NCI-H2227 (cell line): Measurements from ENCODE around the gene ARGLU1.

ENCODE experiments used
- DNase-seq: peaks from one replicate; lab custom pipeline; 2025; ENCODE audit not compliant: unreplicated experiment; lab: John Stamatoyannopoulos, UW

ARGLU1 gene

DNA sequence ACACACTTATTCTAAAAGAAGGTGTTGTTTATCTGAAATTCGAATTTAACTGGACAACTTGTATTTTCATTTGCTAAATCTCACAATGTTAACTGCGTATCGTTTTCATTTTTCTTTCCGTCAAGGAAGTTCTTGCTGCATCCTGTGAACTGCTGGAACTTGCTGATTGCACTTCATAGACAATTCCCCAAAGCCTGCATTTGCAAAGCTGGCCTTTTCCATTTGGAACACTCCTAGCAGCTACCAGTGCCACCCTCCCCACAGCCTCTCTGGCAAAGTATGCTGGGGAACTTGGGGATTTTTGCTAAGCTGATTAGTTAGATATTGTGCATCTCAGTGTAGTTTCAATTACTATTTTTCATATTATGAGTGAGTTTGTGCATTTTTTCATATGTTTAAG lies 20.4 kb upstream of the ARGLU1 start:
- no peak for DNase-seq

DNA sequence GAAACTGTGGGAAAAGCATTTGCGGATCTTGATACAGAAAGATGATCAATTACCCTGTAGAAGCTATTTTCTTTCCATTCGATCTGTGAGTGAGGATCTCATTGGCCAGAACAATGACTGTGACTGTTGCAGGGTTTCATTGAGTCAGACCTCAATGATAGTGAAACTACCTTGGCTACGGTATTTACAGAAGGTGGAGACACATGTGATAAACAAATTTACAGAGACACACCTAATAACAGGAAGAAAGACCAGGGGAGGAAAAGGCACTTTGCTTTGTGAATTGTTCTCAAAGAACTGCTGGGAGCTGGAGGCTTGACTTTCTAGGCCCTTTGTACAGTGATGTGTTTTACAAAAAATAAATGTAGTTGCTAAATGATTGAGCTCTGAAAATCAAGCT lies 19.9 kb upstream of the ARGLU1 start:
- no peak for DNase-seq

DNA sequence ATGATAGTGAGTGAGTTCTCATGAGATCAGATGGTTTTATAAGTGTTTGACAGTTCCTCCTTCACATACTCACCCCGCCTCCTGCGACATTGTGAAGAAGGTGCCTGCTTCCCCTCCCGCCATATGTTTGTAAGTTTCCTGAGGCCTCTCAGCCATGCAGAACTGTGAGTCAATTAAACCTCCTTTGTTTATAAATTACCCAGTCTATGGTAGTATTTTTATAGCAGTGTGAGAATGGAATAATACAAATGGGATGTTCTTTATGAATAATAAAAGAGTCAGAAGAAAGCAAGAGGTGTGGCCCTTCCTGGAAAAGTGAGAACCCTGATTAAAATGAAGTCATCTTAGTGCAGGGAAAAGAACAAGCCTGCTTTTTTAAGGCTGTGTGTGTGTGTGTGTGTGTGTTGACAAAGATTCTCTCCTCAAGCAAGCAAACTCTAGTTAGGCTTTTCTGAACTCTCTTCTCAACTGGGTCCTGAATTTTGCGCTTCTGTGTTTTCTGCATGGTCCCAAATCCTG lies 18.8 kb upstream of the ARGLU1 start:
- no peak for DNase-seq

DNA sequence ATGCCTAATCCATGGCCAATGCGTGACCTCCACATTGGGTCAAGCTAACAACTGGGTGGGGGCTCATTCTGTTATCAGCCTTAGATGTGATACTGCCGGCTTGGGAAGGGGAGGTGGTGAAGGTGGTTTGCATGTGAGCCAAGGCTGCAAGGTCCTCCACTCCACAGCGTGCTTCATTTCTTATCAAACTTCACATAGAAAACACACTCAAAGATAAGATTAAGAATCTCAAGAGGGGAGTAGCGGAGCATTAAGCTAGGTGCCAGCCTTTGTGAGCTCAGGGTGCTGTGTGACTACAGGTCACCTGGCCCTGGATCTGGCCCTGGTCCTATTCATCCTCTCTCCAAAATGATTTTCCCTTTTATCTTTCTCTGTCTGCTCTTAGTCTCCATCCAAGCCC lies 13.3 kb upstream of the ARGLU1 start:
- DNase-seq, result no peak

DNA sequence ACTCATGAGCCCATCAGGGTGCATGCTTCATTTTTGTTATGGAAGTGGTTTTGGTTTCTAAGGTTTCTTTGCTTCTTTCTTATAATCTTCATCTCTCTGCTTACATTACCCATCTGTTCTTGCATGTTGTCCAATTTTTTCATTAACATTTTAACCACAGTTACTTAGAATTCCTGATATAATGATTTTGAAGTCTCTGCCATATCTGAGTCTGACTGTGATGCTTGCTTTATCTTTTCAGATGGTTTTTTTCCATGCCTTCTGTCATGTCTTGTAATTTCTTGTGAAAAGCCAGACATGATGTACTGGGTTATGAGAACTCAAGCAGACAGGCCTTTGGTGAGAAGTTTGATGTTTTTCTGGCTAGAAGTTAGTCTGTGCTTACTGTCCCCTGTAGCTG lies 8.0 kb upstream of the ARGLU1 start:
- no peak for DNase-seq

DNA sequence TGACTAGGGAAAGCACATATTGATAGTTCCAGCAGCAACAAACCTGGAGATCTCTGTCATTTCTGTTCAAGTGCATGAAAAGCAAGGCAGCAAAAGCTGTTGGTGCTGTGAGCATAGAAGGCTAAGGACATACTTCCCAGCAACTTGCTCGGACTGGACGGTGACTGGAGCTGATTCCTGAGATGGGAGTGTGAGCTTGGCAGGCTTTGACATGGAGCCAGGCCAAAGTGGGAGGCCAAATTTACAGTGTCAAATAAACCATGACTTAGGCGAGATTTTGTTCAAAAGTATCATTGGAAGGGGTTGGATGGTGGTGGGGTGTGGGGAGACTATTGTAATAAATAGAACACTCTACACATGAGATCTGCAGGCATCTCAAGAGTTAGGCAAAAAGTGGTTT lies 5.9 kb upstream of the ARGLU1 start:
- DNase-seq, result no peak

DNA sequence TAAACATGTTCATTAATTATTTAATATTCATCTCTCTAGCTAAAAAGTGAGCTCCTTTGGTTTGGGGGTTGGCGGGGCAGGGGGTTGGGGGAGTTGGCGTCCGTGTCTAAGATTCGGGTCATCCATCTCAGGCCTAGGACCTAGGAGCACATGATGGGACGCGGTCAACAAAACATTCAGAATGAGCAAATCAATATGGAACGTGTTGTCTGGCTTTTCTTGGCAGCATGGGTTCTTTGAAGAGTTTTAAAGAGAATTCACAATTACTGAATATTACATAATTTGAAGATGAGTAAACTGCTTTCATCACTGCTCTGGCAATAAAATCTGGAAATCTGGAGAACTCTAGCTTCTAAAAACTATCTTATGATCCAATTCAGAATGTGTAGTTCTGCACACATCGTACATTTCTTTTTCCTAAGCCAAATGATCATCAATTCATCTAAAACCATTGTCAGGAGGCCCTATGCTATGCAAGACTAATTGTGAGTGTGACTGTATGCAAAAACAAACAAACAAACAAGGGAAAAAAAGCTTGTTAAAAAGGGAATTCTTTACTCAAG lies 5.4 kb upstream of the ARGLU1 start:
- DNase-seq, result no peak

DNA sequence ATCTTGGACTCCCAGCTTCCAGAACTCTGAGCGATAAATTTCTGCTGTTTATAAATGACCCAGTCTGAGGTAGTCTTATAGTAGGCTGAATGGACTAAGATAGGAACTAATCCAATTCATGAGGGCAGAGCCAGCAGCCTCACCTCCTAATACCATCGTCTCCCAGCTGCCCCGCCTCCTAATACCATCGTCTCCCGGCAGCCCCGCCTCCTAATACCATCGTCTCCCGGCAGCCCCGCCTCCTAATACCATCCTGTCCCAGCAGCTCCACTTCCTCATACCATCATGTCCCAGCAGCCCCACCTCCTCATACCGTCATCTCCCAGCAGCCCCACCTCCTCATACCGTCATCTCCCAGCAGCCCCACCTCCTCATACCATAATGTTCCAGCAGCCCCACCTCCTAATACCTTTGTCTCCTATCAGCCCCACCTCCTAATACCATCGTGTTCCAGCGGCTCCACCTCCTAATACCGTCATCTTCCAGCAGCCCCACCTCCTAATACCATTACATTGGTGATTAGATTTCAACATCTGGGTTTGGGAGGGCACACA lies 2.4 kb upstream of the ARGLU1 start:
- DNase-seq, result peak; percentile 82

DNA sequence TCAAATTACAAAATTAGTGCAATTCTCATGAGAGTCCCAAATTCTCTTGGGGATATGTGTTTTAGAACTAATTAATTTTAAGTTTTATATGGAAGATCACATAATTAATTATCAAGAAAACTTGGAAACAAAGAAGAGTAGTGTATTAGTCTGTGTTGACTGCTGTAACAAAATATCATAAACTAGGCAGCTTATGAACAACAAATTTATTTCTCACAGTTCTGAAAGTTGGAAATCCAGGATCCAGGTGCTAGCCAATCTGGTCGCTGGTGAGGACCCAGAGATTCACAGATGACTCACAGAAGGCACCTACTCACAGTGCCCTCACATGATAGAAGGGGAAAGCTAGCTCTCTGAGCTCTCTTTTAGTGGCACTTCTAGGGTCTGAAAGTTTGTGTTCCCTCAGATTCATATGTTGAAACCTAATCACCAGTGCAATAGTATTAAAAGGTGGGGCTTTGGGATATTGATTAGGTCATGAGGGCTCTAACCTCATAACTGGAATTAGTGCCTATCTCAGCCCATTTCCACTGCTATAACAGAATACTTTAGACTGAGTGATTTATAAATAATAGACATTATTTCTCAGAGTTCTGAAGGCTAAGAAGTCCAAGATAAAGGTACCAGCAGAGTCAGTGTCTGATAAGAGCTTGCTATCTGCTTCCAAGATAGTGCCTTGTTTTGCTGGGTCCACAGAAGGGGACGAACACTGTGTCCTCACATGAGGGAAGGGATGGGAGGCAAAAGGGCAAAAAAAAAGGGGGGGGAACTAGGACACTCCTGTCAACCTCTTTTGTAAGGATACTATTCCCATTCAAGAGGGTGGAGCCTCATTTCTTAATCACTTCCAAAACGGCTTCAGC lies 1.5 kb upstream of the ARGLU1 start:
- DNase-seq, result no peak

DNA sequence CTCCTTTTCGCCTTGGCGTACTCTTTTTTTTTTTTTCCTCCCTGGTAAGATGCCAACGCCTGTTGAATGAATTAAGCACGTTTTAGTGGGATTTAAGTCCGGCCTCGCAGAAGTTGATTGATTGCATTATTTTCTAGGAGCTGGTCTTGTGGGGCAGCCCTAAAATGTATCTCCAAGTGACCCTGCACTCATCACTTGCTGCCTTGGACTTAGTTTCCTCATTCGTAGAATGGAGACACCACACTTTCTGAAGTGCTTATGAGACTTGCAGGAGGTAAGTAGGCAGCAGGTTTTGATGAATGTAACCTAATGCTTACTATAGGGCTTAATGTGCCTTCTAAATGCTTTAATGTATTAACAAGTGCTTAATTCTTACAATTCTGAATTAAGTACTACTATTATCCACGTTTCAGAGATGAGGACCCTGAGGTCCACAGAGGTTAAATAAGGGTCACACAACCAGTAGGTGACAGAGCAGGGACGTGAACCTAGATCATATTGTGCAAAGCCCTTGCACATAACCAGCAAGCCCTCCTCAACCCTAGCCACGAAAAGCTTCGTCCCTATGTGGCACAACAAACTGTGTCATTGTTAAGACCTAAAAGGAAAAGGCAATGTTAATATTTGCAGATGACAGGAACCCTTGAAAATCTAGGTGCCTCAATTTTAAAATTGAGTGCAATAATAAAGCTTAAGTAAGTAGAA lies 514 bp upstream of the ARGLU1 start:
- DNase-seq, result no peak

DNA sequence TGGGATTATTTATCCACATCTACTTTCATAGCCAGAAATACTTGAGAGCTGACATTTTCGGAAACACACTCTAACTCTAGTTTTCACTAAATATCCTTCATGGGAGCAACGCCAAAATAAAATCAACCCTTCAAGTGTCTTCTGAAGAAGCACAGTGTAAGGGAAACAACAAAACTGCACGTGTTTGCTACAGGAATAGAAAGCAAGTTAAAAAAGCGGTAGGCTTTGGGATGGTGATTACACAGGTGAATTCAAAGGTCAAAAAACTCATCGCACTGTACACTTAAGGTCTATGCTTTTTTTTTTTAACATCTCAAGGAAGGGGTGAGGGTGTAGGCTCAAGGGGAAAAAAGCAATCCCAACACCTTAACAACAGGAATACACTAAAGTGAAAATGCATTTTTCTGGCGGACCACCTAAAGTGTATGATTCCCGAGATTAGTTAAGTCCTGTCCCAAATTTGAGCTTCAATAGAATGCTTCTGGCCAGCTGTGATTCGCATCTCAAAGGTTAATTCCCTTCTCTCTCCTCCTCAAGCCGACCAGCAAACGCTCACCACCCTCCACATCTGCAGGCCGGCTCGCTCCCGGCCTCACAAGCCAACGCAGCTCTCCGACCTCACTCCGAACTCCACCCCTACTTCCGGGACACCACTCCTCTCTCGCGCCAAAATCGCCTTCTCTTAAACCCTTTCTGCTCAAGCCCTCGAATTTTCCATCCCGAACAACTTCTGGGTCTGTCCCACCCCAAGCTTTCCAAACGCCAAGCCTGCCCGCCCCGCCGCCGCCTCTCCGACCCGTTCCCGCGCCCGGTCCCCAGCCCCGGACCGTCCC lies 1.1 kb downstream of the ARGLU1 start:
- DNase-seq, result peak; percentile 50

DNA sequence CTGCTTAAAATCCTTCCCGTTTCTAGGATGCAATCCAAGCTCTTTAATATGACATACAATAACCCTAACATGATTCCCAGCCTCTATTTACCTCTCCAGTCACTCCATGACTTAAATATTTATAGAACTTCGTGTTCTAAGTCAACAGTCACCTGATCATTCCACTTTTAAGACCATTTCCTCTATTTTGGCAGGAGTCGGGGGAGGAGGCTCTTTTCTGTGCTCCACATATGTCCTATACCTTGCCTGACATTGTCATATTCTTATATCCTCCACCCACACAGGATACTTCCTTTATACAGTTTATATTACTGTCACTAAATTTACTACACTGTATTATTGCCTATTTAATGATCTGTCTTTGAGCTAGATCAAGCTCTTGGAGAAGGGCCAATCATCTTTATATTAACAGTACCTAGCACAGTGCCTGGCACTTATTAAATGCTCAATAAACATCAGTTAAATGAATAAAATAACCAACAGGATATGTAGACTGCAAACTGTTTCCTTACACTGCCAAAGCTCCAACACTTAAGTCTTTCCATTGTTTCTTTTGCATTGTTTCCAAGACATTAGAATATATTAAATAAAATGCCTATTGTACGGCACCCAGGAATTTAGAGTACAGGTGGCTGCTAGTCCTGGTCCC lies 2.7 kb downstream of the ARGLU1 start:
- no peak for DNase-seq

DNA sequence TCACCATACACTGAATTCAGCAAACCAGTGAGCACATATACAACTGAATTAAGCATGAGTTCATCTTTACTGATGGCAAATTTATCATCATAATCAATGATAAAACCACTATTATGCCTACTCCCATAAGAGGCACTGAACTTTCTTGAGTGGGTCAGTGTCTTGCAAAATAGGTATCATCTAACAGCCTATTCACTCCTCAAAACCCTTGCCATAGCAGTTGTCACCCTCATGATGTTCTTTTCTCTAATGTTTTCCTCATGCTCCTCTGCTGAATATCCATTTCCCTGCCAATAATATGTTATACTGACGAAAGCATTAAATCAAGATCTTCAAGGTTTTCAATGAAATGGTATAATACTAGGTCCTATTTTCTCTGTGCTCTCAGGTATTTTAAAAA lies 5.6 kb downstream of the ARGLU1 start:
- no peak for DNase-seq

DNA sequence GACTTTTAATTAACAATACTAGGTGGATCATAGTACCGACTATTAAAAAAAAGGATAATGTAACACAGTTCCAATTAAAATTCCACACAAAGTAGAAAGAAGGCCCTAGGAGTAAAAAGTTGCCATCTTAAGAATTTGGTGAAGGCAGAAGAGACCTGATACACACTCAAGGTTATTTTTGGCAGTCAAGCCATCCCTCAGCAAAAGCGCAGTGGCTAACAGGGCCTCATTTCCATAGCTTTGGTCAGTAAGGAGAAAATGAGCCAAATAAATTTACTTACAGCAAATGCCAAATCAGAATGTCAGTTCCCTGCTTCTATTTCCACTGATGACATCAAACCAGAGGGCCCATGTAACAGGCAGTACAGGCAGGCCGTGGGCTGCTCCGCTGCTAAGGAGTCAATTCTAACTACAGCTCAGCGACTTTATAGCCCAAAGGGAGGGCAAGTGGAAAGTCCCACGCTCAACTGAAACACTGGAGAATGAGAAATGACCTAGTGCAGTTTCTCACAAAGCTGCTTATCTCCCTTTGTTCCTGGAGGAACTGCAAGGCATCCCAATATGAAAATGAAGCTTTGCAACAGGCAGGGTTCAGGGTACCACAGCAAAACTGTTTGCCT lies 6.3 kb downstream of the ARGLU1 start:
- DNase-seq, result no peak

DNA sequence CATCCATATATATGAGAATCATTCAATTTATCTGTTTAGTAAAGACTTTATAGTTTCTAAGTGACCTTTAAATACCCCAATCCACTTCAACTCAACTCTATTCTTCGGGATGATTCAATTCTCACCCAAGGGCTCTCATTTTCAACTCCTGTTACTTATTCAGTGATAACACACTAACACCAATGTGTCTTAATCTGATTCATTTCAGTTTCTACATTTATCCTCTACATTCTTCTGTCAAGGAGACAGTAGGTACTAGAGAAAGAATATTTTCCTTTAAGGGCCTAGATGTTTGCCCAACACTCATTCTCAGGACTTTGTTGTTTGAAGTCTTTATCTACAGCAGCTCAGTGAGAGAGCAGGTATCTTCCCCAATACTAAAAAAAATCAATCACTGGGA lies 7.1 kb downstream of the ARGLU1 start:
- DNase-seq, result no peak

DNA sequence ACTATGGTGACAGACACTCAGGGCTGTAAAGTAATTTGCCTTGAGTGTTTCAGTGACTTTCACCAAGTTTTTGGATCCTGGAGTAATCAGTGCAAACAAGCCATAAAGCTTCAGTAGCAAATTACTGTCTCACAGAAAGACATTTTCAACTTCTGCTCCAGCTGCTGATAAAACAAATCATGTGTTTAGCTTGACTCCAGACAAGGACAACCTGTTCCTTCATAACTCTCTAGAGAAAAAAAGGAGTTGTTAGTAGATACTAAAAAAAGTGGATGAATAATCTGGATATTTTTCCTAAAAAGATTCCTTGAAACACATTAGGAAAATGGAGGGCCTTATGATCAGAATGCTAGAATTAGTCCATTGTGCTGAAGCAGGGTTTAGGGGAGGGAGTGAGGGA lies 9.4 kb downstream of the ARGLU1 start:
- no peak for DNase-seq

DNA sequence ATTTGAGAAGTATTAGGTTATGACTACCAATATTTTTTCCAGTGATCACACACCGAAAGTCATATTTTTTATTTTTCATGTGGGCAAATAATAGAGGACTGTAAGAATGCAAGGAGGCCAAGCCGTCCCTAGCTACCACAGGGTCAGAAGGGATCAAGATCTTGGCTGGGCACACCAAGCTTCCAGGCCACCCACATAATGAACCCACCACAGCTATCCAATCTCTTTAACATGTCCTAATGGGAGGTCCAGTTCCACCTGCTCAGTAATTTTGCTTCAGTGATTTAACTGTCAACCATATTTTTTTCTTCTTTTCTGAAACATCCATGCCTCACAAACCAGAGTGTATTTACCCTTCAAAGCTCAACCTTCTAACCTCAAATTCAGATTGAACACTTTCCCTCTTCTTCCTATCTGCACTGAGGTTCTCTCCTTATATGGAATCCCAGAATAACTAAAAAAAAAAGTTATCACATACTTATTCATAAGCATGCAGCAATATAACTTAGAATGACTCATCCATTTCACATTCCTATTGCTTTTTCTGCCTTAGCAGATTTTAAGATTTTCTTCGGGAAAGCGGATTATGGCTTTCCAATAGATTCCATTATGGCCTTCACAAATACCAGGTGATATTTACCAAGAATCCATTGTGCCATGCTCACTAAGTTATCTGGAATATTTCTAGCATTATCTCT lies 12.2 kb downstream of the ARGLU1 start:
- DNase-seq, result no peak

DNA sequence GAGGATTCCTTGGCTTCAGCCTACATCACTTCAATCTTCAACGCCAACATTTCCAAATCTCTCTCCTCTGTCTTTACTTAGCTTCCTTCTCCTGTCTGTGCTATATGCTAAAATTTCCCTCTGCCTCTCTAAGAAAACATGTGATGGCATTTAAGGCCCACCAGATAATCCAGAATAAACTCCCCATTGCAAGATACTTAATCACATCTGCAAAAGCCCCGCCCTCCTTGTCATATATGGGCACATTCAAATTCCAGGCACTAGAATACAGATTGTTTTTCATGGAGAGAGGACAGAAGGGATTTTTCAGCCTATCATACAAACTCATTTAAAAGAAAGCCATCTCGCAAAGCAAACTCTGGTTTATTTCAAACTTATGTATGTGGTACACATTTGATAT lies 16.2 kb downstream of the ARGLU1 start:
- DNase-seq, result no peak

DNA sequence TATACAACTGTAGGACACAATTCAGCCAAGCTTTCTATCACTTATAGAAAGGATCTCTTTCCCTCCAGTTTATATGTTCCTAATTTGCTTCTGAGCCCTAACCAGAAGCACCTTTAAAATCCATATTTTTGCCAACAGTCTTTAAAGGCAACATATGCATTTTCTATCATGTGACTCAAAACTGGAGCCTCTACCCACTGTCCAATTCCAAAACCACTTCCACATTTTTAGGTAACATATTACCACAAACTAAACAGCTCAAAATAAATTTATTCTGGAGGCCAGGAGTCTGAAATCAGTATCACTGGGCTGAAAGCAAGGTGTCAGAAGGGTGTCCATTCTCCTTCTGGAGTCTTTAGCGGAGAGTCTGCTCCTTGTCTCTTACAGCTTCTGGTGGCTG lies 16.6 kb downstream of the ARGLU1 start:
- no peak for DNase-seq
